GM12873 (cell line): Measurements from ENCODE around the gene PLXNA4.

Experiments
- CTCF ChIP-seq: IDR thresholded peaks from 2 replicates; pipeline ENCODE4 v1.5.1; 2012; ENCODE audit warnings: low read depth, mild to moderate bottlenecking, moderate library complexity, low read length, control low read depth; ENCODE audit not compliant: insufficient read depth; ENCODE audit errors: missing control alignments

Gene PLXNA4

GRCh38 chr7:132191418-132191817 lies 384.9 kb downstream of the PLXNA4 start:
- no peak for TF ChIP-seq CTCF

GRCh38 chr7:132190683-132191082 lies 385.6 kb downstream of the PLXNA4 start:
- TF ChIP-seq CTCF = no peak

GRCh38 chr7:132189881-132190280 lies 386.4 kb downstream of the PLXNA4 start:
- no peak for TF ChIP-seq CTCF

GRCh38 chr7:132187869-132188789 lies 388.1 kb downstream of the PLXNA4 start:
- no peak for TF ChIP-seq CTCF

- no peak for TF ChIP-seq CTCF
Measured at GRCh38 chr7:132187391-132187790, 388.9 kb downstream of the PLXNA4 start.

- TF ChIP-seq CTCF = no peak
Measured at GRCh38 chr7:132185150-132185549, 391.1 kb downstream of the PLXNA4 start.

GRCh38 chr7:132183781-132184380 lies 392.4 kb downstream of the PLXNA4 start:
- no peak for TF ChIP-seq CTCF
